GM10266 (cell line): ENCODE data around the gene NRXN3.

Experiments
- DNase-seq: peaks from one replicate; pipeline ENCODE4 v3.0.0; 2012; ENCODE audit errors: extremely low spot score
- CTCF ChIP-seq: IDR thresholded peaks from 2 replicates; pipeline ENCODE4 v1.5.1; 2012; ENCODE audit warnings: mild to moderate bottlenecking, low read depth; ENCODE audit not compliant: control insufficient read depth, insufficient read depth; ENCODE audit errors: missing control alignments

The NRXN3 gene

GRCh38 chr14:79552778-79553177 lies 1382.6 kb downstream of the NRXN3 start:
- TF ChIP-seq CTCF: no peak
- DNase-seq: no peak

GRCh38 chr14:79554816-79555215 lies 1384.6 kb downstream of the NRXN3 start:
- no peak for TF ChIP-seq CTCF
- DNase-seq: no peak

GRCh38 chr14:79555429-79555828 lies 1385.3 kb downstream of the NRXN3 start:
- no peak for TF ChIP-seq CTCF
- DNase-seq: no peak

GRCh38 chr14:79557309-79557708 lies 1387.1 kb downstream of the NRXN3 start:
- DNase-seq: no peak
- no peak for TF ChIP-seq CTCF

- no peak for TF ChIP-seq CTCF
Measured at GRCh38 chr14:79562185-79562584, 1392.0 kb downstream of the NRXN3 start.

GRCh38 chr14:79564371-79564770 lies 1394.2 kb downstream of the NRXN3 start:
- DNase-seq: no peak
- no peak for TF ChIP-seq CTCF

More at GRCh38 chr14:79562185-79562584, 1392.0 kb downstream of the NRXN3 start:
- no peak for DNase-seq

- no peak for DNase-seq
- no peak for TF ChIP-seq CTCF
Measured at GRCh38 chr14:79567306-79567705, 1397.1 kb downstream of the NRXN3 start.
